T follicular helper cell (primary cell): Measurements from ENCODE around the gene ZNF664.
"Not testable (repeated sequence)": the region's sequence is repeated elsewhere in the genome, so short reads cannot be mapped to it uniquely, and the experiment has no call there.

Experiments used
- DNase-seq: peaks from one replicate; pipeline ENCODE4 v3.0.0-alpha.2; 2020; ENCODE audit warnings: low read depth

Gene ZNF664

GRCh38 chr12:123941624-123942237, 31.3 kb upstream of the ZNF664 start:
- DNase-seq: no peak

DNA sequence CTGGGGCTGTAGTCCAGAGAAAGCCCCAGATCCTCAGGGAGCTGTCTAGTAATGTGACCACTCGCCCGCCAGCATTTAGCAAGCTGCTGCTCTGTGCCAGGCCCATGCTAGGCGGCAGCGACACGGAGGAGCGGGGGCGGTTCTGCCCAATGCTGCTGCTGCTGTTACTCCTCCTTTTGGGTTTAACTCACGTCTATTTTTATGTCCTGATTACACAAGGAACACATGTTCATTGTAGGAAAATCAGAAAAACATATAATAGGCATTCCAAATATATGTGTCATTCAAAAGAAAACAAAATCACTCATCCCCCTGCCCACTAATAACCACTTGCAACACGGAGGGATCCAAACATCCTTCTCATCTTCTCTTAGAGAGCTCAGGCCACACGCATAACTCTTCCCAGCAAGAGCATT, 30.8 kb upstream of the ZNF664 start:
- DNase-seq: no peak

DNA sequence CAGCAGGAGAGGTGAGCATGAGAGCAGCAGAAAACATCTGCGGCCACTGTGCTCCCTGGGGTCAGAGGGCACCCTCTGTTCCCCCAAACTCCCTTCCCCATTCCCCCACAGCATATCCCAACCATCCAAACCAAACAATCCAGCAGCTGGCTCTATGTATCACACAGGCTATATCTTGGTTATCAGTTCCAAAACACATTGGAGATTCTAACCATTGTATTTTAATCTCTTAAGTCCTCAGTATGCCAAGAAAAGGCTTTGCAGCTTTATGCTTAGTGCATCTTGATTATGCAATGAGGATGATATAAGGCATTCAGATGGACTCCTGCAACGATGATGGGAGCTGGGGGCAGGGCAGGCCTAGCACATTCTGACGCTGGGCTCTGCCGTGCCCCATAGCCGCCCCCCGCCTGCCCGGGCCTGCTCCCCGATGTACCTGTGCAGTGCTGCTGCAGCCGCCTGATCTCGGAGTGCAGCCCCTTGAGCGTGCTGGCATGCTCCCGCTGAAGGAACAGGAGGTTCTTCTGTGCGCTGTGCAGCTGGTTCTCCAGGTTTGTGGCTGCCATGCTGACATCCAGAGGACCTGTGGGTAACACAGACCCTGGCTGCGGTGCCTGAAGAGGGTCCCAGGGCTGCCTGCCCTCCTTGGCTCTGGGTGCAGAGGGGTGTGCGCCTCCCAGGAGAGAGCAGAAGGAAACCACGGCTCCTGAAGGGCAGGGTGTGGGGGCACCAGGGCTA, 29.9 kb upstream of the ZNF664 start:
- DNase-seq: no peak

DNA sequence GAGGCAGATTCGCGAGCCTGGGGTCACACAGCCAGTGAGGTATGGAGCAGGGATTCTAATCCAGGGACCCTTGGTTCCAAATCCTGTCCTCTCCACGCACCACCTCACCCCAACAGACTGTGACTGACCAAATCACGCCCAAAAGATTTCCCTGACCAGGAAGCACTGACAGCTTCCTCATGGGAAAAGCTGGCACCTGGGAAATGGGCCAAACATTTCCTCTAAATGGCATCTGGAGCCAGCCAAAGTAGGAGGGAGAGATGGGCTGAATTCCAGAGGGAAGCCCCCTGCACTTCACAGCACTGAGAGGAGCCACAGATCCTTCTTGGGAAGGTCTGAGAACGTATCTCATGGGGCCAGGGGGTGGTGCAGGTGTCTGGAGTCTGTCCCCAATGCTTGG, 29.2 kb upstream of the ZNF664 start:
- no peak for DNase-seq

DNA sequence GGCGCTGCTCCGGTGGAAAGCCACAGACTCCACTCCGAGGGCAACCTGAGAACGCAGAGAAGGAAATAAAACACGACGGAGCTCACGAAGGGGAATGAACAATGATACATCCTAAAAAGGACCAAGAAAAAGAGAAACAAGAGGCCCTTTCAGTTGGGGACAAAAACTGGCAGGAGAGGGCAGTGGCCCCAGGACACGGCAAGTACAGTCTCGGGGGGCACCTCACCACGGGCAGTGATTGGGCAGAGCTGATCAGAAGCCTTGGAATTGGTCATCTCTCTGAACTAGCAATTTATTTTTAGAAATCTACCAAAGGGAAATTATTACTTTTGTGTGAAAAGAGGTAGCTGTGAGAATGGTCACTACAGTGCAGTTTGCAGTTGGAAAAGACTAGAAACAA, 28.3 kb upstream of the ZNF664 start:
- DNase-seq: no peak

GRCh38 chr12:123945287-123946151, 27.5 kb upstream of the ZNF664 start:
- DNase-seq: no peak

- no peak for DNase-seq
Measured at GRCh38 chr12:123946152-123946515, 26.9 kb upstream of the ZNF664 start.

- DNase-seq: not testable (repeated sequence)
Measured at GRCh38 chr12:123946516-123947505, 26.2 kb upstream of the ZNF664 start.

GRCh38 chr12:123947531-123947930, 25.5 kb upstream of the ZNF664 start:
- not testable (repeated sequence) for DNase-seq

DNA sequence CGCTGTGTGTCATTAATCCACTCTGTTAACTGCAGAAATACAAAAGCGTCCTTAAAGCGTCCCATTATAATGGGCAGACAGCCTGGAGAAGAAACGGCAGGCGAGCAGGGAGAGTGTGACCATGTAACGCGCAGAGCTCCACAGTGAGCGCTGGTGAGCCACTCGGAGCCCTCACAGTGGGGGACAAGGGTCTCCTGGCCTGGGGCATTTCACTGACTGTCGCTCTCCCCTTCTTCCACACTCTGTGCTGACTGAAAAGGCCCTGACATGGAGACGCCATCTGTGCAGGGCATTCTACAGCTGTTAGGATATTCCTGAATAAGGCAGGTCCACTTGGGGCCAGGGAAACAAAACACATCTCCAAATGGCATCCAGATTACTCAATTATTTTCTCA, 24.6 kb upstream of the ZNF664 start:
- DNase-seq: no peak

DNA sequence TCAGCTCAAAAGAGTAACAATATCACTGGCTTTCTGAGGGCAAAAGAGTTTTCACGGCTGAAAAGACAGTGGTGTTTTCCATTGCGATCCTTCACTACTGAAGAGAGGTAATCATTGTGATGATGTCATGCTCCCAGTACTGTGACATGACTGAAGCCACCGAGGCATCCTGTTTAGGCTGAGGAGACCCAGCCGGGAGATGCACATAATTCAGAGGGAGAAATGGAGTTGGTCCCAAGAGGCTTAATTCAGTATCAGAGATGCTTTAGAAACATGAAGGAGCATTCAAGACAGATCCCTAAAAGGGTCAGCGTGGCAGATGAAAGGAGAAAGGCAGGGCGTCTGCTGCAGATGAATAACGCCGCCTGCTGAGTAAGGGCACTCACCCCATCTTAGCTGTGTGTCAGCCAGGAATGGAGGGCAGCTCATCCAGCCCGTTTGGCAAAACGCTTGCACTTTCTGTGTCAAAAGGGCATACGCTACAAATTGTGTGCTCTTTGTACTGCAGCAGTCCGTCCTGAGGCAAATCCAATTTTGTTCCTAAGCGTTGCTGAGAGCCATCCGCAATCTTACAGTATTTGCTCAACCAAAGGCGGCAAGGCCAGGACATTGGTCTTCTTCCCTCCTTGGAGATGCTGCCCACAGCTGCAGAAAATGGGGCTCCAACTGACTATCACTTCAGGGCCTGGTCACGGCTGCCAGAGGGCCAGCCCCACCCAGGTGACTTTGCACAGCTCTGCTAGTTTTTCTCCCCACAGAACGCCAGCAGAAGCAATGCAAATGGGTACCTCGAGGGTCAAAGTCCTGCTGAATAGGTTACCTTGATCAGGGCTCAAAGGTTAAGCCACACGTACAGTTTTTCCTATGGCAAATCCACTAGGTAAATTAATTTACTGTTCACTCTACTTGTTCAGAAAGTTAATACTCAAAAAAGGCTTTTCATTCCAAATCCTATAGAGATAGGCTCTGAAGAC, 23.9 kb upstream of the ZNF664 start:
- DNase-seq: no peak

GRCh38 chr12:123949770-123950165, 23.2 kb upstream of the ZNF664 start:
- DNase-seq: no peak

DNA sequence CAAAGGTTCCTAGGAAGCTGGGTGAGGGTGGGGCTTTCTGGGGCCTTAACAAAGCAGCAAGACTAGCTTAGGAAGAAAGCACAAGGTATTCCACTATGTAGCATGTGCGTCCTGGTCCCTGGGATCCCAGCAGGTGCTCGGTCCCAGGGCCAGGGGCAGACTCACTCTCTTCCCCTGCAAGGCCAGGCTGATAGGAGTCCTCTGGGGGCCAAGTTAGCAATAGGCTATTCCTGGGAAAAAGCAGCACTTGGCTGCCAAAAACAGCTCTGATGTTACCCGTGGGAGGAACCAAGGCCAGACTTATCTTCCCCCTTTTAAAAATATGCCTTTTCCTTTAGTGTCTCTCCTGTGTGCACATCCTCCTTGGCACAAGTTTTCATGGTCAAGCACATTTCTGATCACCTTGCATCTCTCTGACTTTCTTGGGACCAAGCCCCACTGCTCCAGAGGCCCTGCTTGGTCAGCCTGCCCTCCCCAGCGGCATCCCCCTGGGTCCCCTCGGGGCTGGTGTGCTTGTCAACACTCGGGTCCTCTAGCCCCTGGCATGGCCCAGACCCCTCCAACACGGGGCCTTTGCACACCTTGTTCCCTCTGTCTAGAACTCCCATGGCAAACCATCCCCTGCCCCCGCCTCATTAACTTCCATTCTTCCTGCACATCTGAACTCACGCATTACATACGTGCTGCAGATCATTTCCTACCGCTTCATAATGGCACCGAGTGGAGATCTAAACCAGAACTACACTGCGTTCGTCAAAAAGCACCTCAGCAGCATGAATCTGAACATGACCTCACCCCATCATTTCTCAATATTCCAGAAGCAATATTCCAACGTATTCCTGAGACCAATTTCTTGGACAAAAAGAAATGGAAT, 22.3 kb upstream of the ZNF664 start:
- DNase-seq: no peak

GRCh38 chr12:123951467-123951866, 21.5 kb upstream of the ZNF664 start:
- no peak for DNase-seq

GRCh38 chr12:123952037-123952436, 21.0 kb upstream of the ZNF664 start:
- no peak for DNase-seq

GRCh38 chr12:123954647-123955350, 18.2 kb upstream of the ZNF664 start:
- DNase-seq: no peak

GRCh38 chr12:123956249-123956648, 16.8 kb upstream of the ZNF664 start:
- no peak for DNase-seq

- no peak for DNase-seq
Measured at GRCh38 chr12:123957196-123957595, 15.8 kb upstream of the ZNF664 start.

DNA sequence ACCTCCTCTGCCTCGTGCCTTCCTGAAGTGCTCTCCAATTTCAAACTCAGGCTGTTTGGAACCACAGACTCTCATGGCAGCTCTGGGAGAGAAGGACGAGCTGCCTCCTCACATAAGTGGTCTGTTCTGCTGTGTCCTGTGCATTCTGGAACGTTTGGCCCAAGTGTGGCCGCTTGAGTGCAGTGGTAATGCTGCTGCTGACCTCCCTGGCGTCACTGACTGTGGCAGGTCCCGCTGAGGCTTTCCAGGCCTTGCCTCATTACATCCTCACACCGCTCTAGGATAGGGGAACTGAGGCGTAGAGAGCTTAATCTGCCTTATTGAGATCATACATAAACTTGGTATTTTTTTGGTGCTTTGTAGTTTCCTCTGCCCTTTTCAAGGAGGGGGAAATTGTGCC, 14.6 kb upstream of the ZNF664 start:
- no peak for DNase-seq
